T-cell (primary cell): ENCODE measurements around the gene ISM1. TPM values are rescaled to one million over a fixed set of nuclear protein-coding genes. Genes with fewer than 3 reads are reported as not detected.

Experiments used
- ATAC-seq, 4 experiments: fragments of 200-7000 bp in 3 of 4; fragments of 150-1000 bp in 1 of 4; cut with Tn5 transposase; replicated peaks in 1 of 4; 1 replicate in 3 of 4; 2 replicates in 1 of 4; pipeline ENCODE4 v1.10.0; 2021; ENCODE audit warnings: moderate library complexity in 3 of 4, mild to moderate bottlenecking in 2 of 4, moderate number of reproducible peaks in 1 of 4
- CTCF ChIA-PET, 2 donors: fragments of 300-600 bp; sonication (Branson Sonifier 250); formaldehyde crosslinking; loops; one replicate each; lab custom pipeline; 2022; ENCODE audit warnings: antibody characterized with exemption in 2 of 2; lab: Charles Lee
- POLR2A ChIA-PET, 2 donors: fragments of 300-600 bp; sonication (Branson Sonifier 250); formaldehyde crosslinking; loops; one replicate each; lab custom pipeline; 2022; ENCODE audit warnings: antibody characterized with exemption in 2 of 2; lab: Charles Lee
- DNase-seq, 35 experiments: peaks; one replicate each; pipeline versions ENCODE4 v3.0.0 to v3.0.0-alpha.2; 2013 to 2023
- H3K27ac ChIP-seq: one replicate; pipeline ENCODE4 v1.5.1; 2013; ENCODE audit warnings: low read length
- H3K27me3 ChIP-seq, 2 experiments: replicated peaks in 1 of 2; 1 replicate in 1 of 2; 2 replicates in 1 of 2; pipeline versions ENCODE4 v1.6.1 to v1.7.0; 2013; ENCODE audit warnings: low read length in 1 of 2, mixed read lengths in 1 of 2; ENCODE audit not compliant: control insufficient read depth in 2 of 2, insufficient read depth in 2 of 2; ENCODE audit errors: extremely low read depth in 1 of 2
- H3K36me3 ChIP-seq, 2 donors: 1 replicate in 1 of 2; 2 replicates in 1 of 2; pipeline versions ENCODE4 v1.6.1 to v1.7.0; 2013; ENCODE audit warnings: low read length in 1 of 2; ENCODE audit not compliant: control insufficient read depth in 2 of 2, insufficient read depth in 1 of 2; ENCODE audit errors: extremely low read depth in 1 of 2
- H3K4me1 ChIP-seq, 2 experiments: 1 replicate in 1 of 2; 2 replicates in 1 of 2; pipeline versions ENCODE4 v1.6.1 to v1.7.0; 2013; ENCODE audit warnings: low read length in 2 of 2, mixed read lengths in 1 of 2; ENCODE audit not compliant: insufficient read depth in 2 of 2, control insufficient read depth in 1 of 2; ENCODE audit errors: extremely low read depth in 1 of 2
- H3K4me3 ChIP-seq, 2 donors: 1 replicate in 1 of 2; 2 replicates in 1 of 2; pipeline versions ENCODE4 v1.5.1 to v1.7.0; 2013; ENCODE audit warnings: mild to moderate bottlenecking in 2 of 2, low read length in 1 of 2, moderate library complexity in 1 of 2; ENCODE audit not compliant: control insufficient read depth in 1 of 2; ENCODE audit errors: extremely low read depth in 1 of 2
- H3K9me3 ChIP-seq: 2 replicates; pipeline ENCODE4 v1.7.0; 2013
- H3K27ac Mint-ChIP-seq, 2 donors: one replicate each; pipeline ENCODE4 v1.8.0; 2020 to 2021; ENCODE audit warnings: mild to moderate bottlenecking in 2 of 2, mixed read lengths in 2 of 2
- H3K27me3 Mint-ChIP-seq, 2 donors: one replicate each; pipeline ENCODE4 v1.8.0; 2021 to 2022; ENCODE audit warnings: mixed read lengths in 2 of 2
- H3K36me3 Mint-ChIP-seq: one replicate; pipeline ENCODE4 v1.8.0; 2021; ENCODE audit warnings: mixed read lengths
- H3K4me1 Mint-ChIP-seq, 3 donors: one replicate each; pipeline ENCODE4 v1.8.0; 2020 to 2022; ENCODE audit warnings: mixed read lengths in 3 of 3, mild to moderate bottlenecking in 1 of 3
- H3K4me3 Mint-ChIP-seq, 3 donors: one replicate each; pipeline ENCODE4 v1.8.0; 2020 to 2022; ENCODE audit warnings: mild to moderate bottlenecking in 3 of 3, mixed read lengths in 3 of 3, moderate library complexity in 3 of 3
- H3K9me3 Mint-ChIP-seq, 3 donors: one replicate each; pipeline ENCODE4 v1.8.0; 2020 to 2022; ENCODE audit warnings: mixed read lengths in 3 of 3
- WGBS: methylation state at CpG from one replicate; pipeline ENCODE4 v1.1.5; 2013; ENCODE audit warnings: missing lambda C conversion rate; ENCODE audit not compliant: insufficient coverage; 5-methylcytosine and 5-hydroxymethylcytosine counted together
- total RNA-seq, 35 experiments: library from RNA in 6 of 35; stranded (reverse) in 6 of 35; fragments of 120-200 nt in 1 of 35; gene quantifications; one replicate each; pipeline versions ENCODE4 v1.2.1 to v1.2.4 and lab custom pipeline; 2013 to 2026

The ISM1 gene
- total RNA-seq, 5 donors from 2014 or later (not counting 1 experiment from before 2014, with no cell fraction given) = 2.9 to 6.2 (median 4.5) TPM

DNA sequence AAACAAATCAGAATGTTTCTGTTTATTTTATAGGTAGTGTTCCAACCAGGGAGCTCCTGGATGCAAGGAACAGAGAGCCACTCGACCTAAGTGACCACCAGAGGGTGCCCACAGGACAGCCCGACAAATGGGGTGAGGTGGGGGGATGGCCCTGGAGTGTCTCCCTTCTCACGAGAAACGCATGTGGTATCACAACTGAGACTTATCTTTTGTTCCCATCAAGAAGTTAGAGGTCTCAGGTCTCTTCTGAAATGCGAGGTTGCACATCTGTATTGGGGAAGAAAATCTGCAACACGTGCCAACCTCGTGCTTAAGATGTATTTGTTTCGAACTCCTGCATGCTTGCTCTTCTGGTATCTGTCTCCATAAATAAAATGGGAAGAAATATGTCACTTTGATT lies 104.0 kb downstream of the ISM1 start:
- Histone ChIP-seq H3K4me3 (no peak overlapping the region), H3K27me3 (peaks cover 0 to 2% of the 10 kb centered on the region in 2 experiments), H3K36me3 (no peaks in the 10 kb centered on the region), H3K27ac (no peak overlapping the region), H3K4me1 (no peaks in the 10 kb centered on the region), H3K9me3 (no peaks in the 10 kb centered on the region)
- DNase-seq = no peak
- 24% methylated on average over 7 of the region's 8 CpGs for WGBS
- no peak for ATAC-seq
- Mint-ChIP-seq H3K9me3 (peaks cover 0 to 4% (median 0%) of the 10 kb centered on the region in 3 donors), H3K36me3 (no peaks in the 10 kb centered on the region), H3K27ac (no peak overlapping the region), H3K4me1 (peaks cover 4 to 13% (median 5%) of the 10 kb centered on the region in 3 donors), H3K27me3 (peaks cover 4 to 38% of the 10 kb centered on the region in 2 donors), H3K4me3 (no peak overlapping the region)
- CTCF ChIA-PET = no interaction called here
- POLR2A ChIA-PET = no interaction called here

GRCh38 chr20:13325796-13326340 lies 104.8 kb downstream of the ISM1 start:
- peaks cover 0 to 2% of the 10 kb centered on the region in 2 experiments for H3K27me3 ChIP-seq
- no peak overlapping the region for H3K4me3 ChIP-seq
- ATAC-seq = no peak
- Mint-ChIP-seq H3K27me3 (peaks cover 4 to 38% of the 10 kb centered on the region in 2 donors), H3K9me3 (peaks cover 0 to 4% (median 0%) of the 10 kb centered on the region in 3 donors), H3K36me3 (no peaks in the 10 kb centered on the region), H3K4me3 (no peak overlapping the region), H3K4me1 (peaks cover 4 to 13% (median 5%) of the 10 kb centered on the region in 3 donors), H3K27ac (no peak overlapping the region)
- no peak for DNase-seq
- no peaks in the 10 kb centered on the region for H3K36me3 ChIP-seq
- POLR2A ChIA-PET = no interaction called here
- no peaks in the 10 kb centered on the region for H3K4me1 ChIP-seq
- no CpG with 5 or more reads among the region's 5 CpGs for WGBS
- H3K9me3 ChIP-seq = no peaks in the 10 kb centered on the region
- CTCF ChIA-PET = no interaction called here
- no peak overlapping the region for H3K27ac ChIP-seq

DNA sequence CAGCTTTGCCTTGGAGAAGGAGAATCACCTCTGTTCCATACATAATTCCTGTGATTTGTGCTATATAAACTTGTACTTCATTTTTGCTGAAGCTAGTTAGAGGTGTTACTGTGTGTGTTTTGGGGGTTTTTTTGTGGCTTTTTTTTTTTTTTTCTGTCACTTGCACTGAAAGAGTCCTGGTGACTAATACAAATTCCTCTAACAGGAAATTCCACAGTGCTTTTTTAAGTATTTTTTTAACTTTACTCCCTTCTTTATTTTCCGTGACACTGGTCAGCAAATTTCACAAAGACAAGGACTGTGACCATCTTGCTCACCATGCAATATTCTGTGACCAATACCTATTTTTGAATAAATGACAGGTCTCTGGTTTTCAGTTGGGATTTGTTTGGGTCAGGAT lies 110.5 kb downstream of the ISM1 start:
- no peak overlapping the region for H3K27ac Mint-ChIP-seq
- H3K4me1 Mint-ChIP-seq = no peaks in the 10 kb centered on the region
- no peak for ATAC-seq
- no peak for DNase-seq
- peaks cover 0 to 19% of the 10 kb centered on the region in 2 donors for H3K27me3 Mint-ChIP-seq
- no peaks in the 10 kb centered on the region for H3K36me3 ChIP-seq
- ChIA-PET CTCF (no interaction called here), POLR2A (no interaction called here)
- no peak overlapping the region for H3K27ac ChIP-seq
- H3K4me1 ChIP-seq = no peaks in the 10 kb centered on the region
- H3K4me3 Mint-ChIP-seq = no peak overlapping the region
- no CpG with 5 or more reads among the region's 1 CpG for WGBS
- no peaks in the 10 kb centered on the region for H3K36me3 Mint-ChIP-seq
- no peak overlapping the region for H3K4me3 ChIP-seq
- H3K9me3 ChIP-seq = no peaks in the 10 kb centered on the region
- no peaks in the 10 kb centered on the region for H3K27me3 ChIP-seq
- peaks cover 0 to 4% (median 0%) of the 10 kb centered on the region in 3 donors for H3K9me3 Mint-ChIP-seq

- H3K9me3 ChIP-seq = no peaks in the 10 kb centered on the region
- ChIA-PET POLR2A (no interaction called here), CTCF (no interaction called here)
- H3K9me3 Mint-ChIP-seq = peaks cover 0 to 2% (median 0%) of the 10 kb centered on the region in 3 donors
- 63% methylated on average over 1 of the region's 2 CpGs for WGBS
- H3K27ac ChIP-seq = no peak overlapping the region
- H3K36me3 ChIP-seq = no peaks in the 10 kb centered on the region
- no peaks in the 10 kb centered on the region for H3K27me3 ChIP-seq
- H3K27ac Mint-ChIP-seq = no peak overlapping the region
- no peak for DNase-seq
- peaks cover 0 to 9% of the 10 kb centered on the region in 2 donors for H3K27me3 Mint-ChIP-seq
- no peak for ATAC-seq
- no peaks in the 10 kb centered on the region for H3K4me1 ChIP-seq
- no peak overlapping the region for H3K4me3 Mint-ChIP-seq
- H3K4me1 Mint-ChIP-seq = no peaks in the 10 kb centered on the region
- no peaks in the 10 kb centered on the region for H3K36me3 Mint-ChIP-seq
- no peak overlapping the region for H3K4me3 ChIP-seq
These were observed 112.0 kb downstream of the ISM1 start for GRCh38 chr20:13333036-13333435.

DNA sequence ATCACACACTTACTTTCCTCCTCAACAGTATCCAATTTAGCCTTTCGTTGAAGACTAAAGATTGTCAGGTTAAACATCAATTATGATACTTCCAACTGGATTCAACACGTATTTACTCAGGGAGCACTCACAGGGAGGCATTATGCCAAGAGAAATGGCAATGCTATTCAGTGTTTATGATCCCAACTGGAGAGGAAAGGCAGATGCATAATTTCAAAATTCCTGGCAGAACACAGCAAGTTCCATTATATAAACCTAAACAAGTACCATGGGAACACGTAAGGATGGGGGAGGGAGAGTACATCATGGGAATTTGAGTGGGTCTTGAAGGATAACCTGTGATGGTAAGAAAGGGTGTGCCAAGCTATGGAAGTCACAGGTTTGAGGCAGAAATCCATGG lies 112.7 kb downstream of the ISM1 start:
- Histone ChIP-seq H3K27ac (no peak overlapping the region), H3K36me3 (no peaks in the 10 kb centered on the region), H3K4me3 (no peak overlapping the region), H3K4me1 (no peaks in the 10 kb centered on the region), H3K27me3 (no peaks in the 10 kb centered on the region), H3K9me3 (no peaks in the 10 kb centered on the region)
- CTCF ChIA-PET = no interaction called here
- H3K9me3 Mint-ChIP-seq = no peaks in the 10 kb centered on the region
- no peaks in the 10 kb centered on the region for H3K36me3 Mint-ChIP-seq
- ATAC-seq (no peak), DNase-seq (no peak)
- H3K27ac Mint-ChIP-seq = no peak overlapping the region
- H3K4me1 Mint-ChIP-seq = no peaks in the 10 kb centered on the region
- POLR2A ChIA-PET = no interaction called here
- H3K27me3 Mint-ChIP-seq = peaks cover 0 to 6% of the 10 kb centered on the region in 2 donors
- no peak overlapping the region for H3K4me3 Mint-ChIP-seq
- no CpG with 5 or more reads among the region's 3 CpGs for WGBS

GRCh38 chr20:13336308-13337089 lies 115.4 kb downstream of the ISM1 start:
- Mint-ChIP-seq H3K27ac (no peak overlapping the region), H3K27me3 (peaks cover 0 to 8% of the 10 kb centered on the region in 2 donors), H3K4me1 (no peaks in the 10 kb centered on the region), H3K36me3 (no peaks in the 10 kb centered on the region), H3K4me3 (no peak overlapping the region), H3K9me3 (no peaks in the 10 kb centered on the region)
- H3K9me3 ChIP-seq = no peaks in the 10 kb centered on the region
- no peak for DNase-seq
- POLR2A ChIA-PET = no interaction called here
- ATAC-seq = no peak
- H3K4me3 ChIP-seq = no peak overlapping the region
- no peaks in the 10 kb centered on the region for H3K36me3 ChIP-seq
- no peaks in the 10 kb centered on the region for H3K27me3 ChIP-seq
- WGBS = 100% methylated on average over 1 of the region's 4 CpGs
- no peak overlapping the region for H3K27ac ChIP-seq
- CTCF ChIA-PET = no interaction called here
- no peaks in the 10 kb centered on the region for H3K4me1 ChIP-seq
